GM12874 (cell line): Measurements from ENCODE around the gene KRTAP6-1.

Experiments used
- TF ChIP-seq, protein P1 (sequence below): IDR thresholded peaks from 2 replicates; pipeline ENCODE4 v1.5.1; 2011; ENCODE audit warnings: low read depth, mild to moderate bottlenecking, control low read depth, low read length, moderate library complexity; ENCODE audit not compliant: insufficient read depth

KRTAP6-1 gene

DNA sequence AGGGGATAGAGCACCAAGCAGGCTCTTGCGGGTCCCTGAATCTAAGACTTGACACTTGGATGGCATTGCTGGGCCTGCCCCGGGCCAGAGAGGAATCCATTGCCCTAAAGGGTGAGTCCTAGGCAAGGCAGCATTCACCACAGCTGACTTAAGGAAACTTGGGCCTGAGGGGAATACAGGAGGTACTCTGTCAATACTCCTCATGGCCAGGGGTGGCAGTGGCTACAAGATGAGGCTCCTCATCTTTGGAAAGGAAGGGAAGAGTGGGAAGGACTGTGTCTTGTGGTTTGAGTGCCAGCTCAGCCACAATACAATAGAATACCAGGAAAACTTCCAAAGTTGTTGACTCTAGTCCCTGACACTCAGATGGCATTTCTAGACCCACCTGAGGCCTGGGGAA lies 7.8 kb downstream of the KRTAP6-1 start:
- TF ChIP-seq, protein P1, sequence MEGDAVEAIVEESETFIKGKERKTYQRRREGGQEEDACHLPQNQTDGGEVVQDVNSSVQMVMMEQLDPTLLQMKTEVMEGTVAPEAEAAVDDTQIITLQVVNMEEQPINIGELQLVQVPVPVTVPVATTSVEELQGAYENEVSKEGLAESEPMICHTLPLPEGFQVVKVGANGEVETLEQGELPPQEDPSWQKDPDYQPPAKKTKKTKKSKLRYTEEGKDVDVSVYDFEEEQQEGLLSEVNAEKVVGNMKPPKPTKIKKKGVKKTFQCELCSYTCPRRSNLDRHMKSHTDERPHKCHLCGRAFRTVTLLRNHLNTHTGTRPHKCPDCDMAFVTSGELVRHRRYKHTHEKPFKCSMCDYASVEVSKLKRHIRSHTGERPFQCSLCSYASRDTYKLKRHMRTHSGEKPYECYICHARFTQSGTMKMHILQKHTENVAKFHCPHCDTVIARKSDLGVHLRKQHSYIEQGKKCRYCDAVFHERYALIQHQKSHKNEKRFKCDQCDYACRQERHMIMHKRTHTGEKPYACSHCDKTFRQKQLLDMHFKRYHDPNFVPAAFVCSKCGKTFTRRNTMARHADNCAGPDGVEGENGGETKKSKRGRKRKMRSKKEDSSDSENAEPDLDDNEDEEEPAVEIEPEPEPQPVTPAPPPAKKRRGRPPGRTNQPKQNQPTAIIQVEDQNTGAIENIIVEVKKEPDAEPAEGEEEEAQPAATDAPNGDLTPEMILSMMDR, result no peak

DNA sequence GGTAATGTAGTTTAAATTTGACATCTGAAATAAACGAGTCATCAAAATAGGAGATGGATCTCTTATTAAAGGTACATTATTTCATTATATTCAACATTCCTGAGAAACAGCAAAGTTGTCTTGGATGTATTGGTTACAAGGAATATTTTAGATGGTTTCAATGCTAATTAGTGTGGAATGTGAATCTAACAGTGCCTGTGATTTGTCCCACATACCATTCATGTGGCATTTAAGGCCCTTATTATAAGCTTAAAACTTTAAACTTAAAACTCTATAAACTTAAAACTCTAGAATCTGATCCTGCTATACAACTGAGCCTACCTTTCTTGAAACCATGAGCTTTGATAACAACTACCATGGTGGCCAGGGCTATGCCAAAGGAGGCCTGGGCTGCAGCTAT lies 12.9 kb downstream of the KRTAP6-1 start, which contains the start of gene KRTAP22-1:
Gene KRTAP22-1 (plus strand): TSS at position 301 of the 400 bp plus-strand sequence.
- TF ChIP-seq, protein P1, result no peak

DNA sequence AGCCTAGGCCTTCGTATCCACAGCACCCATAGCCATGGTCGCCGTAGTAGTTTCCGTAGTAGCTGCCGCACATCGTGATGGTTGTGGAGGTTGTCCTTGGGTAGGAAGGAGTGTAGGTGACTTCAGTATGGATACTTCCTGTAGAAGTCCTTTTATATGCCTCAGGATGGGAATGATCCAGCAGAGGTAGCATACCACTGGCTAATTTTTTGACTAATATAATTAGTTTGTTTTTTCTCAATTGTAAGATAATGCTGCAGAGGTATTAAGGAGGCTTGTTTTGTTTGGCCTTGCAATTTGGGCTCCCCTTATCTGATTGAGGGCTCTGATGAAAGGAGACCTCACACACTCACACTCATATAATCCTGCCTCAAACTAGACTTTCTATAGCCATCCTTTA lies 14.9 kb downstream of the KRTAP6-1 start, which contains the start of gene KRTAP6-2:
Gene KRTAP6-2 (minus strand): TSS at position 101 of the 400 bp plus-strand sequence. CDS start 28 bp downstream, at position 73.
- TF ChIP-seq, protein P1, result no peak

DNA sequence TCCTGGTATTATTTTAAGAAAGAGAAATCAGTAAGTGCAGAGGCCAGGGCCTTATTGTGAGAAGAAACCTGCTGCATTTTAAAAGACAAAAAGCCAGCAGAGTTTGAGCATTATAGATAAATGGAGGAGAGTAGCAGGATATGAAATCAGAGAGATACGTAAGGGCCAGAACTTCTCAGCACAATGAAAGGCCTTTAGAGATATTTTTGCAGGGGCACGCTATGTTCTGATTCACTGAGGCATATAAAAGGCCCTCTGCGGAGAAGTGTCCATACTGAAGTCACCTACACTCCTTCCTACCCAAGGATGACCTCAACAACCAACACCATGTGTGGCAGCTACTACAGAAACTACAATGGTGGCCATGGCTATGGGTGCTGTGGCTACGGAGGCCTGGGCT lies 21.6 kb downstream of the KRTAP6-1 start, which contains the start of gene KRTAP6-3:
Gene KRTAP6-3 (plus strand): TSS at position 301 of the 400 bp plus-strand sequence. CDS start 6 bp downstream, at position 307.
- TF ChIP-seq, protein P1, result no peak

DNA sequence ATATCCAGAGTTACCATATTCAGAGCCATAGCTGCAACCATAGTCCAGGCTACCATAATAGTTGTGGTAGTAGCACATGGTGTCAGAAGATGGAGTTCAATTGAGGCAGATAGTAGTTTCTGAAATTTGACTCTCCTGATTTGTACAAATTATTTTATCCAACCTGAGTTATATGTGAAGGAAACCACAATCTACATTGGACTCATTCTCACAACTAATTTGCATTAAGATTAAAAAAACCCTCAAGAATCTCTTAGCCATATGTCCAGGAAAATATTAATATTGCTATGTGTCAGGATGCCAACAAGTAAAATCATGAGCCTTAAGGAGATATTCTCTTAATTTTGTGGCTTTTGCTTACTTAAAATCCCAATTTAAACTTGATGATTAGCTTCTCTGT lies 23.4 kb downstream of the KRTAP6-1 start, which contains the start of gene KRTAP22-2:
Gene KRTAP22-2 (minus strand): TSS at position 101 of the 400 bp plus-strand sequence.
- TF ChIP-seq, protein P1, result no peak

DNA sequence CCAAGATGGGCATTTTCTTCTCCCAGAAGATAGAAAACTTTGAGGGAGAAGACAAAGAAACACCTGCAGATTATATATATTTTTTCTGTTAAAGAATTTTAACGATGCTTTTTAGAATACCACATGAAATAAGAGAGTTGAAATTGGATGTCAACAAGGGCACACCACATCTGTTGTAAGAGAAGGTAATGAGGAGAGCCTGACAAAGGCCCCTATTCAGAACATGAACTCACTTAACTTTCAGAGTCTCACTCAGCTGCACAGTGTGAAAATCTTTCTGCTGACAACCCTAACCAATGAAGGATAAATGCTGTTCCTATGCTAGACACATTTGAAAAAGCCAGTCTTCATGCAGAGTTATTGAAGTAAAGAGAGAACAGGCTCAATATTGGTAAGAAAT lies 30.9 kb downstream of the KRTAP6-1 start:
- TF ChIP-seq, protein P1, result no peak

DNA sequence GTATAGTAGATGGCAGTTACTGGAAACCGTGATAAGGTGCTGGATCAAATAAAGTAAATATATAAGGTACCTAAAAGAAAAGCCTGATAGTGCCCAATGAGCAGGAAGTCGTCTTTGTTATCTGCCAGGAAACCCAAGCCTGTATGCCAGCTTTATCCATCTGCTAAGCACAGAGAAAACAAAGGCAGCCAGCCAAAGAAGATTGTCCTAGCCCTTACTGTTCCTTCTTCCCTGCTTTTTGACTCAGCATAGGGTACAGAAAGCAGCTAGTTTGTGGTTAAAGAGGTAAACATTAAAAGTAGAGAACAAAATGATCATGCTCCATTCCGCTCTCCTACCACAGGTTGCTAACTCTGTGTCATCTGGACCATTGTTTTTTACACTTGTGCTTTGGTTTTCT lies 33.6 kb downstream of the KRTAP6-1 start:
- TF ChIP-seq, protein P1, result no peak
